ENCODE data around the gene CD247. TPM values are rescaled to one million over a fixed set of nuclear protein-coding genes. Genes with fewer than 3 reads are reported as not detected.
A peak's percentile ranks its signal among the peaks of the same experiment; 100 is the strongest.

CD247 gene
- total RNA-seq, 1 experiment from 2014 or later = 0.18 TPM

GRCh38 chr1:167489571-167490340 lies 28.6 kb downstream of the CD247 start:
- no peak for DNase-seq (ENCODE audit: low read depth)

GRCh38 chr1:167488786-167489185 lies 29.5 kb downstream of the CD247 start:
- DNase-seq (ENCODE audit: low read depth) = no peak

GRCh38 chr1:167487614-167488013 lies 30.7 kb downstream of the CD247 start:
- DNase-seq (ENCODE audit: low read depth) = no peak

- DNase-seq (ENCODE audit: low read depth) = no peak
These were observed 32.1 kb downstream of the CD247 start for GRCh38 chr1:167486090-167486824.

GRCh38 chr1:167484726-167485502 lies 33.4 kb downstream of the CD247 start:
- no peak for DNase-seq (ENCODE audit: low read depth)

- no peak for DNase-seq (ENCODE audit: low read depth)
These were observed 34.5 kb downstream of the CD247 start for GRCh38 chr1:167483790-167484189.

- no peak for DNase-seq (ENCODE audit: low read depth)
These were observed 36.1 kb downstream of the CD247 start for GRCh38 chr1:167482184-167482583.

- no peak for DNase-seq (ENCODE audit: low read depth)
These were observed 38.9 kb downstream of the CD247 start for GRCh38 chr1:167479331-167479979.

GRCh38 chr1:167477986-167478385 lies 40.3 kb downstream of the CD247 start:
- DNase-seq (ENCODE audit: low read depth) = no peak

- no peak for DNase-seq (ENCODE audit: low read depth)
These were observed 42.3 kb downstream of the CD247 start for GRCh38 chr1:167476061-167476460.

- no peak for DNase-seq (ENCODE audit: low read depth)
These were observed 44.1 kb downstream of the CD247 start for GRCh38 chr1:167474191-167474641.

- no peak for DNase-seq (ENCODE audit: low read depth)
These were observed 44.6 kb downstream of the CD247 start for GRCh38 chr1:167473761-167474160.

GRCh38 chr1:167472752-167473521 lies 45.4 kb downstream of the CD247 start:
- peak; percentile 4 for DNase-seq (ENCODE audit: low read depth)

- no peak for DNase-seq (ENCODE audit: low read depth)
These were observed 46.8 kb downstream of the CD247 start for GRCh38 chr1:167471568-167471967.

- no peak for DNase-seq (ENCODE audit: low read depth)
These were observed 48.9 kb downstream of the CD247 start for GRCh38 chr1:167469280-167469965.

GRCh38 chr1:167467752-167468151 lies 50.6 kb downstream of the CD247 start:
- no peak for DNase-seq (ENCODE audit: low read depth)

GRCh38 chr1:167467126-167467710 lies 51.1 kb downstream of the CD247 start:
- DNase-seq (ENCODE audit: low read depth) = no peak

GRCh38 chr1:167465743-167466142 lies 52.6 kb downstream of the CD247 start:
- DNase-seq (ENCODE audit: low read depth) = no peak

- DNase-seq (ENCODE audit: low read depth) = no peak
These were observed 53.3 kb downstream of the CD247 start for GRCh38 chr1:167465018-167465417.
